Right lobe of liver (tissue), 6 donors: ENCODE measurements around the gene MLLT1. TPM values are rescaled to one million over a fixed set of nuclear protein-coding genes. Genes with fewer than 3 reads are reported as not detected.
A peak's percentile ranks its signal among the peaks of the same experiment; 100 is the strongest.

Source experiments
- ATAC-seq, 4 donors: fragments of 200-7000 bp; cut with Tn5 transposase; one replicate each; pipeline ENCODE4 v1.9.1; 2020; ENCODE audit warnings: mild to moderate bottlenecking in 4 of 4, moderate library complexity in 4 of 4
- DNase-seq, 3 donors: peaks; one replicate each; pipeline ENCODE4 v3.0.0-alpha.2; 2020
- H3K27ac ChIP-seq, 3 donors: fragments of 200-600 bp; one replicate each; pipeline ENCODE4 v1.8.0; 2022
- H3K27me3 ChIP-seq, 2 donors: fragments of 200-600 bp; one replicate each; pipeline ENCODE4 v1.8.0; 2022
- H3K36me3 ChIP-seq, 4 donors: fragments of 200-600 bp; sonication (generic) in 1 of 4; one replicate each; pipeline versions ENCODE4 v1.5.1 to v1.8.0; 2017 to 2022; ENCODE audit warnings: control low read depth in 1 of 4
- H3K4me1 ChIP-seq, 4 donors: fragments of 200-600 bp; sonication (generic) in 1 of 4; one replicate each; pipeline versions ENCODE4 v1.5.1 to v1.8.0; 2017 to 2022; ENCODE audit warnings: control low read depth in 1 of 4
- H3K4me3 ChIP-seq, 3 donors: fragments of 200-600 bp; one replicate each; pipeline ENCODE4 v1.8.0; 2022
- H3K9me3 ChIP-seq, 4 donors: fragments of 200-600 bp; sonication (generic) in 1 of 4; one replicate each; pipeline versions ENCODE4 v1.5.1 to v1.8.0; 2017 to 2022; ENCODE audit warnings: control low read depth in 1 of 4
- POLR2A ChIP-seq: fragments of 450-650 bp; IDR thresholded peaks from one replicate; pipeline ENCODE4 v1.6.1; 2017; ENCODE audit warnings: antibody characterized with exemption, mild to moderate bottlenecking
- WGBS: methylation state at CpG from one replicate; pipeline ENCODE4 v1.1.6; 2018; ENCODE audit warnings: low coverage, low lambda C conversion rate; ENCODE audit not compliant: insufficient coverage; ENCODE audit errors: missing lambda C conversion rate; 5-methylcytosine and 5-hydroxymethylcytosine counted together
- intact Hi-C, 2 donors: fragments of 100-400 bp; cut with DNase I; formaldehyde crosslinking; loops; one replicate each; pipeline versions ENCODE4 v1.11.2 to v1.14.1; 2022
- total RNA-seq, 6 experiments: library from RNA; depleted of rRNA in 2 of 6; stranded (reverse); fragments of >200 nt in 2 of 6; fragmentation: NEBNext Ultra II Directional in 3 of 6; extraction: Animal tissue kit (Norgen Biotek cat#: 25700) in 3 of 6; gene quantifications; one replicate each; pipeline versions ENCODE4 v1.1.0 to v1.2.4, GENCODE V29; 2016 to 2023
- TF ChIP-seq, protein P1 (sequence below), 4 donors: fragments of 200-600 bp in 3 of 4; fragments of 450-650 bp in 1 of 4; IDR thresholded peaks; one replicate each; pipeline versions ENCODE4 v1.5.1 to v1.8.0; 2016 to 2022; ENCODE audit warnings: antibody characterized with exemption in 4 of 4, mild to moderate bottlenecking in 2 of 4
- donor health status: DM: no; HTN: yes; CAD: no.
- donor health status: DM: no; HTN: no; CAD: no.
- donor health status: DM: no; HTN: no; CAD: no.
- donor health status: DM: no; HTN: yes; CAD: no.
- donor health status: DM: no; HTN: yes; CAD: no.

MLLT1 gene
- total RNA-seq, 6 experiments from 2014 or later, result 11.3 to 24.3 (median 15.3) TPM

DNA sequence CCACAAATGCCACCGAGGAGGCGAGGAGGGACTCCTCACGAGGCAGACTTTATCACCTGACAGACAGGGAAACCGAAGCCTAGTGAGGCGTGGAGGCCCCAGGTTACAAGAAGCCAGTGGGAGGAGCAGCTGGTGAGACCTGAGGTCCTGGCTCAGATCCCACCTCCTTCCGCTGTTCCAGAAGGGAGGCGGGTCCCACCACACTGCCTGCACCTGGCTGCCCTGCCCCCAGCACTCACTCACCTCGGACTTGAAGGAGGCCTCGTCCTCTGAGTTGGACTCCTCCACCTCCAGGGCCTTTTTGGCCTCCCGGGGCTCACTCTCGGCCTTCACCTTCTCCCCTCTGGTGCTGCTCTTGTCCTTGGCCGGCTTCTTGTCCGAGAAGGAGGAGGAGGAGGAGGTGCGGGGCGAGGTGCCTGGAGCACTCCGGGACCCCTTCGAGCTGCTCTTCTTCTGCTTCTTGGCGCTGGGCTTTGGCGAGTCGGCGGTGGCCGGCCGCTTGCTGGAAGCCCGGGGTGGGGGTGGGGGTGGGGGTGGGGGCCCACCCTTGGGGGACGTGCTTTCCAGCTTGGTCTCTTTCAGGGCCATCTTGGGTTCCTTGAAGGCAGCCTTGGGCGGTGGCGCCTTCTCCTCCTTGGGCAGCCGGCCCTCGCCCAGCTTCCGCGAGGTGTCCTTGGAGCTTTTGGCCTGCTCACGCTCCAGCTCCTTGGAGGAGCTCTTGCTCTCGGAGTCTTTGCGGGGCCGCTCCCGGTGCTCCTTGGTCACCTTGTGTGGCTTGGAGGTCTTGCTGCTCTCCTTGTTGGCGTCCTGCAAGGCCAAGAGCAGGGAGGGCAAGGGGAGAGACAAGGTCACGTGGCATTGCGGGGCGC lies 57.7 kb downstream of the MLLT1 start:
- no peaks in the 10 kb centered on the region for H3K9me3 ChIP-seq
- ATAC-seq, result no peak
- H3K36me3 ChIP-seq, result peaks cover 0 to 25% (median 18%) of the 10 kb centered on the region in 4 donors
- intact Hi-C loops, result loop anchor here in 1 of 2 donors (5.0 kb wide), 1 partner anchor 75 kb away; no protein-coding TSS in a partner anchor
- no peak overlapping the region for H3K4me3 ChIP-seq
- DNase-seq, result peak in 1 of 3 donors; percentile 18
- TF ChIP-seq, protein P1, sequence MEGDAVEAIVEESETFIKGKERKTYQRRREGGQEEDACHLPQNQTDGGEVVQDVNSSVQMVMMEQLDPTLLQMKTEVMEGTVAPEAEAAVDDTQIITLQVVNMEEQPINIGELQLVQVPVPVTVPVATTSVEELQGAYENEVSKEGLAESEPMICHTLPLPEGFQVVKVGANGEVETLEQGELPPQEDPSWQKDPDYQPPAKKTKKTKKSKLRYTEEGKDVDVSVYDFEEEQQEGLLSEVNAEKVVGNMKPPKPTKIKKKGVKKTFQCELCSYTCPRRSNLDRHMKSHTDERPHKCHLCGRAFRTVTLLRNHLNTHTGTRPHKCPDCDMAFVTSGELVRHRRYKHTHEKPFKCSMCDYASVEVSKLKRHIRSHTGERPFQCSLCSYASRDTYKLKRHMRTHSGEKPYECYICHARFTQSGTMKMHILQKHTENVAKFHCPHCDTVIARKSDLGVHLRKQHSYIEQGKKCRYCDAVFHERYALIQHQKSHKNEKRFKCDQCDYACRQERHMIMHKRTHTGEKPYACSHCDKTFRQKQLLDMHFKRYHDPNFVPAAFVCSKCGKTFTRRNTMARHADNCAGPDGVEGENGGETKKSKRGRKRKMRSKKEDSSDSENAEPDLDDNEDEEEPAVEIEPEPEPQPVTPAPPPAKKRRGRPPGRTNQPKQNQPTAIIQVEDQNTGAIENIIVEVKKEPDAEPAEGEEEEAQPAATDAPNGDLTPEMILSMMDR (IDR thresholded peaks at IDR 0.05), result no peak
- no peak for TF ChIP-seq POLR2A
- no peak overlapping the region for H3K27ac ChIP-seq
- H3K27me3 ChIP-seq, result no peaks in the 10 kb centered on the region
- H3K4me1 ChIP-seq, result peaks cover 0 to 18% (median 4%) of the 10 kb centered on the region in 4 donors
- whole genome bisulfite sequencing, result 96% methylated on average over 5 of the region's 40 CpGs

DNA sequence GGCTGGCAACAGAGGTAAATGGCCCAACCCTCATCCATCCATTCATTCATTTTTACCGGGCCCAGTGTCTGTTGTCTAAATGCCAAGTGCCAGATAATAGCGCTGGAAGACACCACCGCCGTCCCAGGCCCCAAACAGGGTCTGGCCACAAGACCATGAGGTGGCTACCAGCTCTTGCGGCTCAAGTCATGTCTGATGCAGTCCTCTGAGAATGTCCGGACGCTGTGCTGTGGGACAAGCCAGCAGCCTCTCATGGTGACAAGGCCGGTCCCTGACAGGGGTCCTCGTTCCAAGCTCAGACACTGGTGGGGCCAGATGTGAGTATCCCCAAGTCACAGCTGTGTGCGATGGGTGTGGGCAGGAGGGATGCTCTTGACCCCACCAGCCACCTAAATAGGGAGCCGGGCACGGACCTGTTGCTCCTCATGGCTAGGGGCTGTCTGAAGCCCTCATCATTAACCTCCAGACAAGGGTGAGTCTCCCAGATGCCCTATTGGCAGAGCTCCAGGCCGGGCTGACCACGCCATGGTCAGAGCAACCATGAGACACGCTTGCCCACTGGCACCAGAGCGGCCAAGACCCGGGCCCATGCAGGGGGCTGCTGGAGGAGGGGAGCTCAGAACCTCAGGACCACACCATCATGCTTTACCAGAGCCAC lies 58.4 kb downstream of the MLLT1 start:
- no peak overlapping the region for H3K27ac ChIP-seq

DNA sequence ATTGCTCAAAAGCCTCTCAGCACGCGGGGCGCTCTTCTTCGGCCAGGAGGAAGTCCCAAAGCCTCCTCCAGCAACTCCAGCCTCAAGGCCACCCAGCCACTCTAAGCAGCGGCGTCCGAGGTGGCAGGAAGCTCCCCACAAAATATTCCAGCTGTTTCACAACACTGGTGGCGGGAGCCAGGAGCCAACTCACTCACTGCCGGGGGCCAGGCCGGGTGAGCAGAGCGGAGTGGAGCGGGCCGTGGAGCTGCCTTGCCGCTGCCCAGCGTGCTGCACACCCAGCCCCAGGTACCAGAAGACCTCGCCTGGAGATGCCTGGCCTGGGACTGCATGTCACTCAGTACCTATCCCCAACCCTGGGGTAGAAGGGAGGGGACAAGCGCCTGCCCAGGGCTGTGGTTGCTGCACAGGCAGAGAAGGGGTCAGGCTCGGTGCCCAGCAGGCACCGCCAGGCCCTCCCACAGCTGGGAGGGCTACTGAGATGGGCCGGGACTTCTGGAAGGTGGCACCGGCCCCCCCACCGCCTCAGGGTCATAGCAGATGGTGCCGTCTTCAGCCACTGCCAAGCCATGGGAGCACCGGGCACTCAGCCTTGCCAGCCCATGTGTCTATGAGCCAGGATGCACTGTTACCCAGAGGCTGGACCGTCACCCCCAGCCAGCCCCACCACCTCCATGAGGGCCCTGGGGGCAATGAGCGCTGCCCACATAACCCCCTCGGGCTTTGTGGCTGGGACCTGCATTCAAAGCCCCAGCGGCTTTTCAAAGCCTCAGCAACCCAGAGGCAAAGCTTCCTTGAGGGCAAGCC lies 59.2 kb downstream of the MLLT1 start:
- ATAC-seq (peak; percentile 30 to 59 (median 38)), DNase-seq (peak in 2 of 3 donors; percentile 58 to 68)
- Histone ChIP-seq H3K27me3 (no peaks in the 10 kb centered on the region), H3K4me3 (no peak overlapping the region), H3K9me3 (no peaks in the 10 kb centered on the region), H3K36me3 (peaks cover 0 to 15% (median 8%) of the 10 kb centered on the region in 4 donors), H3K4me1 (peaks cover 0 to 18% (median 4%) of the 10 kb centered on the region in 4 donors), H3K27ac (no peak overlapping the region)
- intact Hi-C loops, result loop anchor here in 1 of 2 donors (5.0 kb wide), 1 partner anchor 77 kb away; no protein-coding TSS in a partner anchor
- WGBS, result 62% methylated on average over 8 of the region's 28 CpGs
- TF ChIP-seq POLR2A, result no peak
- TF ChIP-seq, protein P1 (IDR thresholded peaks at IDR 0.05), result no peak

More for the DNA sequence above, 58.4 kb downstream of the MLLT1 start:
- Histone ChIP-seq H3K36me3 (peaks cover 0 to 23% (median 15%) of the 10 kb centered on the region in 4 donors), H3K27me3 (no peaks in the 10 kb centered on the region), H3K4me1 (peaks cover 0 to 18% (median 4%) of the 10 kb centered on the region in 4 donors), H3K4me3 (no peak overlapping the region), H3K9me3 (no peaks in the 10 kb centered on the region)
- intact Hi-C loops, result loop anchor here in 1 of 2 donors (5.0 kb wide), 1 partner anchor 76 kb away; no protein-coding TSS in a partner anchor
- no CpG with 5 or more reads among the region's 17 CpGs for WGBS
- TF ChIP-seq POLR2A, result no peak
- TF ChIP-seq, protein P1 (IDR thresholded peaks at IDR 0.05), result no peak
- ATAC-seq (no peak), DNase-seq (peak in 1 of 3 donors; percentile 26)
